ENCODE results near the gene SYNE2.

DNA sequence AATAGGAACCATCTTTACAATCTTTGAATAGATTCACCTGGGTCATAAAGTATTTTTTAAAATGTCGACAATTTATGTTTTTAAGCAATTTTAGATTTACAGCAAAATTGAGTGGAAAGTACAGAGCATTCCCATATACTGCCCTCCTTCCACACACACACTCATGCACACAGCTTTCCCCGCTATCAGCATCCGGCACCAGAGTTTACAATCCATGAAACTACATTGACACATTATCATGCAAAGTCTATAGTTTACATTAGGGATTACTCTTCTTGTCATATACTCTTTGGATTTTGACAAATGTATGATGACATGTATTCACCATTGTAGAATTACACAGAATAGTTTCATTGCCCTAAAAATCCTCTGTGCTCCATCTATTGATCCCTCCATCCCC, 9.0 kb upstream of the SYNE2 start:
- TF ChIP-seq GABPA (IDR thresholded peaks at IDR 0.05 in 1 of 2, conservative IDR thresholded peaks at IDR 0.05 in 1 of 2), result no peak
- TF ChIP-seq, protein P1, sequence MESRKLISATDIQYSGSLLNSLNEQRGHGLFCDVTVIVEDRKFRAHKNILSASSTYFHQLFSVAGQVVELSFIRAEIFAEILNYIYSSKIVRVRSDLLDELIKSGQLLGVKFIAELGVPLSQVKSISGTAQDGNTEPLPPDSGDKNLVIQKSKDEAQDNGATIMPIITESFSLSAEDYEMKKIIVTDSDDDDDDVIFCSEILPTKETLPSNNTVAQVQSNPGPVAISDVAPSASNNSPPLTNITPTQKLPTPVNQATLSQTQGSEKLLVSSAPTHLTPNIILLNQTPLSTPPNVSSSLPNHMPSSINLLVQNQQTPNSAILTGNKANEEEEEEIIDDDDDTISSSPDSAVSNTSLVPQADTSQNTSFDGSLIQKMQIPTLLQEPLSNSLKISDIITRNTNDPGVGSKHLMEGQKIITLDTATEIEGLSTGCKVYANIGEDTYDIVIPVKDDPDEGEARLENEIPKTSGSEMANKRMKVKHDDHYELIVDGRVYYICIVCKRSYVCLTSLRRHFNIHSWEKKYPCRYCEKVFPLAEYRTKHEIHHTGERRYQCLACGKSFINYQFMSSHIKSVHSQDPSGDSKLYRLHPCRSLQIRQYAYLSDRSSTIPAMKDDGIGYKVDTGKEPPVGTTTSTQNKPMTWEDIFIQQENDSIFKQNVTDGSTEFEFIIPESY (IDR thresholded peaks at IDR 0.05), result no peak
- TF ChIP-seq, protein P2, sequence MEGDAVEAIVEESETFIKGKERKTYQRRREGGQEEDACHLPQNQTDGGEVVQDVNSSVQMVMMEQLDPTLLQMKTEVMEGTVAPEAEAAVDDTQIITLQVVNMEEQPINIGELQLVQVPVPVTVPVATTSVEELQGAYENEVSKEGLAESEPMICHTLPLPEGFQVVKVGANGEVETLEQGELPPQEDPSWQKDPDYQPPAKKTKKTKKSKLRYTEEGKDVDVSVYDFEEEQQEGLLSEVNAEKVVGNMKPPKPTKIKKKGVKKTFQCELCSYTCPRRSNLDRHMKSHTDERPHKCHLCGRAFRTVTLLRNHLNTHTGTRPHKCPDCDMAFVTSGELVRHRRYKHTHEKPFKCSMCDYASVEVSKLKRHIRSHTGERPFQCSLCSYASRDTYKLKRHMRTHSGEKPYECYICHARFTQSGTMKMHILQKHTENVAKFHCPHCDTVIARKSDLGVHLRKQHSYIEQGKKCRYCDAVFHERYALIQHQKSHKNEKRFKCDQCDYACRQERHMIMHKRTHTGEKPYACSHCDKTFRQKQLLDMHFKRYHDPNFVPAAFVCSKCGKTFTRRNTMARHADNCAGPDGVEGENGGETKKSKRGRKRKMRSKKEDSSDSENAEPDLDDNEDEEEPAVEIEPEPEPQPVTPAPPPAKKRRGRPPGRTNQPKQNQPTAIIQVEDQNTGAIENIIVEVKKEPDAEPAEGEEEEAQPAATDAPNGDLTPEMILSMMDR (IDR thresholded peaks at IDR 0.05; ENCODE audit: low read depth, low read length, missing input control), result no peak
- no peak for TF ChIP-seq RAD21 (IDR thresholded peaks at IDR 0.05)
- TF ChIP-seq, protein P3, sequence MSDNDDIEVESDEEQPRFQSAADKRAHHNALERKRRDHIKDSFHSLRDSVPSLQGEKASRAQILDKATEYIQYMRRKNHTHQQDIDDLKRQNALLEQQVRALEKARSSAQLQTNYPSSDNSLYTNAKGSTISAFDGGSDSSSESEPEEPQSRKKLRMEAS (IDR thresholded peaks at IDR 0.05), result no peak
- TF ChIP-seq RXRA (IDR thresholded peaks at IDR 0.05), result no peak
- TF ChIP-seq, protein P4, sequence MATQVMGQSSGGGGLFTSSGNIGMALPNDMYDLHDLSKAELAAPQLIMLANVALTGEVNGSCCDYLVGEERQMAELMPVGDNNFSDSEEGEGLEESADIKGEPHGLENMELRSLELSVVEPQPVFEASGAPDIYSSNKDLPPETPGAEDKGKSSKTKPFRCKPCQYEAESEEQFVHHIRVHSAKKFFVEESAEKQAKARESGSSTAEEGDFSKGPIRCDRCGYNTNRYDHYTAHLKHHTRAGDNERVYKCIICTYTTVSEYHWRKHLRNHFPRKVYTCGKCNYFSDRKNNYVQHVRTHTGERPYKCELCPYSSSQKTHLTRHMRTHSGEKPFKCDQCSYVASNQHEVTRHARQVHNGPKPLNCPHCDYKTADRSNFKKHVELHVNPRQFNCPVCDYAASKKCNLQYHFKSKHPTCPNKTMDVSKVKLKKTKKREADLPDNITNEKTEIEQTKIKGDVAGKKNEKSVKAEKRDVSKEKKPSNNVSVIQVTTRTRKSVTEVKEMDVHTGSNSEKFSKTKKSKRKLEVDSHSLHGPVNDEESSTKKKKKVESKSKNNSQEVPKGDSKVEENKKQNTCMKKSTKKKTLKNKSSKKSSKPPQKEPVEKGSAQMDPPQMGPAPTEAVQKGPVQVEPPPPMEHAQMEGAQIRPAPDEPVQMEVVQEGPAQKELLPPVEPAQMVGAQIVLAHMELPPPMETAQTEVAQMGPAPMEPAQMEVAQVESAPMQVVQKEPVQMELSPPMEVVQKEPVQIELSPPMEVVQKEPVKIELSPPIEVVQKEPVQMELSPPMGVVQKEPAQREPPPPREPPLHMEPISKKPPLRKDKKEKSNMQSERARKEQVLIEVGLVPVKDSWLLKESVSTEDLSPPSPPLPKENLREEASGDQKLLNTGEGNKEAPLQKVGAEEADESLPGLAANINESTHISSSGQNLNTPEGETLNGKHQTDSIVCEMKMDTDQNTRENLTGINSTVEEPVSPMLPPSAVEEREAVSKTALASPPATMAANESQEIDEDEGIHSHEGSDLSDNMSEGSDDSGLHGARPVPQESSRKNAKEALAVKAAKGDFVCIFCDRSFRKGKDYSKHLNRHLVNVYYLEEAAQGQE (IDR thresholded peaks at IDR 0.05), result no peak
- TF ChIP-seq, protein P5, sequence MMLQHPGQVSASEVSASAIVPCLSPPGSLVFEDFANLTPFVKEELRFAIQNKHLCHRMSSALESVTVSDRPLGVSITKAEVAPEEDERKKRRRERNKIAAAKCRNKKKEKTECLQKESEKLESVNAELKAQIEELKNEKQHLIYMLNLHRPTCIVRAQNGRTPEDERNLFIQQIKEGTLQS (IDR thresholded peaks at IDR 0.05), result no peak
- no peak for TF ChIP-seq JUND (IDR thresholded peaks at IDR 0.05)

Measured in liver (tissue), 3 donors.